Heart left ventricle (tissue), 13 donors: ENCODE results near the gene ZNF526.

Experiments
- POLR2A ChIP-seq, 2 donors: fragments of 450-650 bp; IDR thresholded peaks; one replicate each; pipeline ENCODE4 v1.6.1; 2017; ENCODE audit warnings: antibody characterized with exemption in 2 of 2, mild to moderate bottlenecking in 2 of 2, moderate library complexity in 2 of 2
- TF ChIP-seq, protein P1 (sequence below), 12 donors: fragments of 200-600 bp; sonication (generic) in 4 of 12; IDR thresholded peaks; one replicate each; pipeline versions ENCODE4 v1.5.0 to v1.8.0; 2018 to 2022; ENCODE audit warnings: antibody characterized with exemption in 12 of 12, mild to moderate bottlenecking in 5 of 12
- donor health status: ischemic (EF 13 %, LVEDD 7.1; RV severe dilation, severe dysfunction).
- donor health status: DM: no; HTN: yes; CAD: no.
- donor health status: DM: no; HTN: no; CAD: no.
- donor health status: ischemic (EF 25% LVEDD 6.9; RV normal size, moderate dysfunction).
- donor health status: ischemic (EF 25% LVEDD 5.7; RV mildly dilated, moderate dysfunction).
- donor health status: ischemic (EF 35%, LVEDD 5.7; RV mildly dilated, moderate dysfunction).
- donor health status: nonischemic (EF 11% LVEDD 7.7; RV severe dilation, severe dysfunction).
- donor health status: DM: yes; HTN: yes; CAD: no.
- donor health status: PGD.
- donor health status: ischemic (EF 29% LVEDD 5.4; RV normal size, mild dysfunction).
- donor health status: nonischemic (EF 23%, LVEDD 6.1; RV moderate dilation, normal function).

DNA sequence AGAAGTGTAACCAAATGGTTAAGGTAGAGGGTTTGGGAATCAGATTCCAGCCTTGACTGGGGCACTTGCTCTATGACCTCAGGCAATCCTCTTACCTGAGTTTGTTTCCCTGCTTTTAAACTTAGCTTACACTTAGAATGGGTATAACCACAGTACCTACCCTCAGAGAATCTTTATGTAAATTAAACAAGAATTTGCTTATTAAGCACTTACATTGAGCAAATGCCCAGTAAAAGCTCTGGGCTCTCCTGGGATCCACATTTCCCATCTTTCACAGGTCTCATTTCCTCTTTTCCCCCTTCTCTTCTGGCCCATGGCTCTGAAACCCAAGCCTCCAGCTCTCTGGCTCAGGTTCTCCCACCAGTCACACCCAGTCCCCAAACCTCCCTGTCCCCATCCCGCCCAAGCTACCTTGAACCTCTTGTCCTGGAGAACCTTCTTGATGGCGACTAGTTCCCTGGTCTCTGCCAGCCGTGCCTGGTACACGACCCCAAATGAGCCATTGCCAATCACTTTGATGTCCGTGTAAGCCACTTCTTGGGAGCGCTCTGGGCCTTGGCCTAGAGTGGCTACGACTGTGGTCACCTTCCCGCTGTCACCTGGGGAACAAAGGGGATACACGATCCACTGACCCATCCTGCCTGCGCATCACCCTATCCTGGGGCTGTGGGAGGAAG, 19.6 kb downstream of the ZNF526 start:
- TF ChIP-seq POLR2A (IDR thresholded peaks at IDR 0.05): no peak
- TF ChIP-seq, protein P1, sequence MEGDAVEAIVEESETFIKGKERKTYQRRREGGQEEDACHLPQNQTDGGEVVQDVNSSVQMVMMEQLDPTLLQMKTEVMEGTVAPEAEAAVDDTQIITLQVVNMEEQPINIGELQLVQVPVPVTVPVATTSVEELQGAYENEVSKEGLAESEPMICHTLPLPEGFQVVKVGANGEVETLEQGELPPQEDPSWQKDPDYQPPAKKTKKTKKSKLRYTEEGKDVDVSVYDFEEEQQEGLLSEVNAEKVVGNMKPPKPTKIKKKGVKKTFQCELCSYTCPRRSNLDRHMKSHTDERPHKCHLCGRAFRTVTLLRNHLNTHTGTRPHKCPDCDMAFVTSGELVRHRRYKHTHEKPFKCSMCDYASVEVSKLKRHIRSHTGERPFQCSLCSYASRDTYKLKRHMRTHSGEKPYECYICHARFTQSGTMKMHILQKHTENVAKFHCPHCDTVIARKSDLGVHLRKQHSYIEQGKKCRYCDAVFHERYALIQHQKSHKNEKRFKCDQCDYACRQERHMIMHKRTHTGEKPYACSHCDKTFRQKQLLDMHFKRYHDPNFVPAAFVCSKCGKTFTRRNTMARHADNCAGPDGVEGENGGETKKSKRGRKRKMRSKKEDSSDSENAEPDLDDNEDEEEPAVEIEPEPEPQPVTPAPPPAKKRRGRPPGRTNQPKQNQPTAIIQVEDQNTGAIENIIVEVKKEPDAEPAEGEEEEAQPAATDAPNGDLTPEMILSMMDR (IDR thresholded peaks at IDR 0.05): no peak
